HG02943 (cell line): ENCODE data around the gene SH3RF1.

Experiments
- ATAC-seq: cut with Tn5 transposase; IDR thresholded peaks from one replicate; pipeline ENCODE4 v1.9.1; 2021; ENCODE audit warnings: mild to moderate bottlenecking, low read depth, moderate library complexity; ENCODE audit not compliant: unreplicated experiment

SH3RF1 gene

DNA sequence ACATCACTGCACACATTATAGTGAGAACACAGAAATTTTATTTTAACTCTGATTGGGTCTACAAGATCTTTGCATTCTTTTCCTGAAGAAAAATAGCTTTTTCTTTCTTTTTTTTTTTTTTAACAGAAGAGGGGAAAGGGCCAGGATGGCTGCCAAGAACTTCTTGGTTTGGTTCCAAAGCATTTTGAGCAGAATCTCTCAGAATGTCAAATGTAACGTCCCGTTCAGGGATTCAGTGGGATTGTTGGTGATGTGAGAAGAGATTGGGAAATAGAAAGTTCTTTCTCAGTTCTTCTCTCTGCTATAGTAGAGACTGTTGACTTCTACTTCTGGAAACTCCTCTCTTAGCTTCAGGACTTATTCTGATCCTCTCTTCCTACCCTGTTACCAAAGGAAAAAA is 189.8 kb downstream of the SH3RF1 start:
- no peak for ATAC-seq

DNA sequence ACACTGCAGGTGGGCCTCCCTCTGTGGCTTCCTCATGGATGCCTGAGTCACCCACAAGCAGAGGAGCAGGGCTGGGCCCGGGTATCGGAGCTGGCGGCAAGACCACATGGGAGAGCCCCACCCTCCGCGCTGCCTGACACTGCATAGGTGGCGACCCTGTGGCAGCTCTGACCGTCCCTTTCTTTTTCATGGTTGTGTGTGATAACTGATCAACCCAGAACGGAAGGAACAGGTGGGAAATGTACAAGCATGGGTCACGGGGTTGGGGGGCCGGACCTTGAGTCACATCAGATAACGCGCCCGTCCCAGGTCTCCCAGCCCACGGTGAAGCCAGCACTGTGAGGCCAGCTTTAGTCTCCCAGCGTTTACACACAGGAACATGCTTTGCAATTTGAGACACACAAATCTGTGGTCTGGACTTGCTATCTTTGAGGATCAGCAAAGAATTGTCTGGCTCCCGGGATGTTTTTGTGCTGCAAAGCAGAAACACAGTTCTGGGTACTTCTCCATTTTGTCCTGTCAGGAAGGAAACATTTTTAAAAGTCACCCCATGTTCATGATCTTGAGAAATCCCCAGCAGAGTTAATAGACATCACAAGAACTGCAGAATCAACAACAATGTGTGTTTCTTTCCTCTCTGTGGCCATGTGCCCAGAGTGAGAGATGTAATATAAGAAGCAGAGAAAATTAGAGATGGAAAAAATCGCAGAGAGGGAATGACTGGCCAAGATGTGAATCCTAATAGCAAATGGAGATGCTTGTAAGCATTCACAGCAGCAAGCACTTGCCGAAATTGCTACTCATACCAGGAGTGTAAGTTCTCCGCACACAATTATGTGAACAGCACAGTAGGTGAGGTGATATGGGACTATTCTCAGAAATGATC is 190.6 kb downstream of the SH3RF1 start:
- peak; percentile 96 for ATAC-seq

DNA sequence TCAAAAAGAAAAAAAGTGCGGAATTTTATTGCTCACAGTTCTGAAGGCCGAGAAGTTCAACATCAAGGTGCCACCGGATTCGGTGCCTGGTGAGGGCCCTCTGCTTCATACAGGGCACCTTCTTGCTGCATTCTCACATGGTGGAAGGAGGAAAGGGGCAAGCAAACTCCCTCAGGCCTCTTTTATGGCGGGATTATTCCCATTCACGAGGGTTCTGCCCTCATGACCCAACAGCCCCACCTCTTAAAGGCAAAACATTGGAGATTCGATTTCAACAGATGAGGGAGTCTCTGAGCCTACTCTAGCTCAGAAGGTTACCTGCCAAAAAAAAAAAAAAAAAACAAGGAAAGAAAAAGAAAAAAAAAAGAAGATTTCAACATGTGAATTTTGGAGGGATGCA is 196.6 kb downstream of the SH3RF1 start:
- no peak for ATAC-seq

DNA sequence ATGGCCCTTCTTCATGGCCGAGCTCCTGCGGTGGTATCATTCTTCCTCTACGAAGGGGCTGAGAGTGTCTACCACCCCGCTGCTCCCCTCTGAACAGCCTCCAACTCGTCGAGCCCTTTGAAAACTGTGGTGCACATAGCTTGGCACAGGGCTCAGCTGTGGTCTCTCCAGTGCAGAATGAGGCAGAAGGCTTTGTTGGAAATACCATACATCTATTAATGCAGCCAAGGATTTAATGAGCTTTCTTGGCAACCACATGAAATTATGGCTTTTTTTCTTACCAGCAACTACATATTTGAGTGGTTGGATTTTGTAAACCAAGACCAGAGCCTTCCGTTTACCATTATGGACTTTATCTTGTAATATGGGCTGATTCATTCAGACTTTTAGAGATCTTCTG is 199.0 kb downstream of the SH3RF1 start:
- no peak for ATAC-seq

DNA sequence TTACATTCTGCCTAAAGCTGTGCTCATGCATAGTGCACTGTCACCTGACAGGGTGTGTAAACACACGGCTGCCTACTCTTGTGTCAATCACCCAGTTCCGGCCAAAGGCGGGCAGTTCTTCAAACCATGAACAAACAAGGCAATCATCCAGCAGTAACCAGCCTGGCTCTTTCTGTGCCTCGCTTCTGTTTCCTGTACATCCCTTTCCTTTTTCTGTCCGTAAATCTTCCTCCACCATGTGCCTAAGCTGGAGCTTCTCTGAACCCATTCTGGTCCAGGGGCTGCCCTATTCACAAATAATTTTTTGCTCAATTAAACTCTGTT is 199.9 kb downstream of the SH3RF1 start:
- ATAC-seq, result no peak

DNA sequence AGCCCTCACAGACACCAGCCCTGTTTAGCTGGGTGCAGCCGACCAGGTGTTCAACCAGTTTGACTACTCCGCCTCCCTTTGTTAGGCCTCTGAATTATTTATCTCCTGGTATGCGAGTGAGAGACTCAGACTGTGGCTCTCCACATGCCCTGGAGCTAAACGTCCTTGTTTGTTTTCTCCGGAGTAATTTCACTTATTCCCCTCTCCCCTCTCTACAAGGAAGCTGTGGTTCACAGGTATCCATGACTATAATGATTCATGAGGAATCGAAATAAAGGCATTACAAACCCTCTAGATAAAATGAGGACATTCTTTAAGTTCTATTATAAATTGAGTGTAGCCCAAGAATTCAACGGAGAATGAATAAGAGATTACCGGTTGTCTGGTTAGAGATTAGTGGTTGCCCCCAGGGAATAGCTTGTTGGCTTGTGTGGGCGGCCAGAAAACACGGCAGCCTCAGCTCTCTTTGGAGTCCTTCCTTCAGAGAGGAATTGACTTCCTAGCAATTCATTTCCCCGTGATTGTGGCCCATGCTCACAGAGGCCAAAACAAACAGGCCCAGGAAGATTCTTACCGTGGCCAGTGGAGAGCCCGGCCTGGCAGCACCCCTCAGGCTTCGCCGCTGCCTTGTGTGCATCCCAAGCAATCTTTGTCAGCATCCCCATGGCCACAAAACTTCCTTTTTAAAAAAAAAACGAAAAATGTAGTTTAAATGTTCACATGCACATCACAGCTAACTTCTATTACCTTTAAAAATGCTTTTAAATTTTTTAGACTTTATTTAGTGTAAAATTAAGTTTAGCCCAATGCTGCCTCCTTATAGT is 200.5 kb downstream of the SH3RF1 start:
- no peak for ATAC-seq

DNA sequence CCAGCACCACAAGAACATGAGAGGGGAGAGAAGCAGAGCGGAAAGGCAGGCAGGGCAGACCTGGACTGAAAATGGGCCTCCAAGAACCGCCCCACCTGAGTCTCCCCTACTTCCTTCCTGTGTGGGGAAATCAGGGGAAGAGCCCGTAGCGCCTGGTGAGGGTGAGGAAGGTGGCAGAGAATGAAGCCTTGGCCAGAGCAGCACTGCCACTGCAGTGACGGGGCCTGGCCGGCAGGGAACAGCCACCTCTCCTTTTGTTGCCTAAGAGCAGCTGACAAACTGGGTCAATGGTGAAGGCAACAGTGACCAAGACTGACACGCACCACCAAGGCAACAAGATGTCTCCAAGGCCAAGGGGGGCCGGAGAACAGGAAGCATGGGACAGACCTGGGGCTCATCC is 202.3 kb downstream of the SH3RF1 start:
- ATAC-seq, result no peak

DNA sequence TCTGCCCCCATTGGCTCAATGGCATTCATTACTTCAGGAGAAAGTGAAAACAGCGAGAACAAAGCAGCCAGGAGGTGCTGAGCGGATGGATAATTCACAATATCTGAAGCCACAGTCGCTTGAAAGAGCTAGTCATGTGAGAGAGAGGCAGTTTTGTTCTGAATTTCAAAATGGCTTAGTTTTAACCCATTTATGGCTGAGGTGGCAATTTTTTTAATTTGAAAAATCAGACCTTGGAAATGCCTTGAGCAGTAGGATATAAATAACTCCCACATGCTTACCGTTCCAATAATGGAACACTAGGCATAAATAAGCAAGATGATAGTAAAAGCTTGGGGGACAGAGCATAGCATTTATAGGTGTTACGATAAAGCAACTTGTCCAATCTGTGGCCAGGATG is 203.8 kb downstream of the SH3RF1 start:
- ATAC-seq, result no peak

DNA sequence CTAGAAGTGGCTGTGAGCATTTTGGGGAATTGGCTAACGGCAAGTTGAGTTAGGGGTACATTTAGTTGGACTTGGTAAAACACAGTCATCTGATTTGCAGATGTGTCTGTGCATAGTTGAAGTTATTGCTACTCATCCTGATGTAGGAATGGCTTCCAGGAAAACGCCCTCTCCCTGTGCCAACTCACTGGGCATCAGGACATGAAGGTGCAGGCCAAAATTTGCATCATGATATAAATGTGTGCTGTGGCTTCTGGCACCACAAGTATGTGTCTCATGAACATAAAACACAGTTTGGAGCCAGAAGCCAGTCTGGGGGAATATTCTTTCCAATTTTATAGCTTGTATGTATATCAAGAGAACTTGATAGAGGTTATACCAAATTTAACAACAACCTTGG is 206.5 kb downstream of the SH3RF1 start:
- no peak for ATAC-seq

DNA sequence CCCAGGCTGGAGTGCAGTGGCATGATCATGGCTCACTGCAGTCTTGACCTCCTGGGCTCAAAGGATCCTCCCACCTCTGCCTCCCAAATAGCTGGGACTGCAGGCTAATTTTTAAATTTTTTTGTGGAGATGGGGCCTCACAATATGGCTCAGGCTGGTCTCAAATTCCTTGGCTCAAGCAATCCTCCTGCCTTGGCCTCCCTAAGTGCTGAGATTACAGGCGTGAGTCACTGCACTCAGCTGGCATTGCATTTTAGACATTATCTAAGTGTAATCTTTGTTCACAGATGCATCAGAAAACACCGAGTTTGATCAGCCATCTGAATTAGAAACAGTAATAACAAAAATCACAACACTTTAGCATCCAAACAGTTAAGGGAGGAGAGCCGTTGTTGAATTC is 207.3 kb downstream of the SH3RF1 start:
- ATAC-seq, result no peak

DNA sequence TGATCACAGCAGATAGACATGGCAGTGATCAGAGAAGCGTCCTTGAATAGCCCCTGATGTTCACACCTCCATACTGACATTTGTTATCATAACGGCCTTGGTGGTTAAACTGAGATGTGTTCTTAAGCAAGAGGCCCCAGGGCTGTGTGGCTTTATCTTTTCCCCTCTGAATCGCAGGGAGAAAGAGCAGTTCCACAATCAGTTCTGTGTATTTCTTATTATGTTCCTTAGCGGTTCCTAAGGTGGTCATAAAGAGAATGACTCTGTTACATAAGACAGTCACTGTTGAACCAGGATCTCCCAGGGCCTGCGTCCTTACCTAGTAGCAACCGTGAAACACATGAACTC is 207.9 kb downstream of the SH3RF1 start:
- ATAC-seq, result no peak

DNA sequence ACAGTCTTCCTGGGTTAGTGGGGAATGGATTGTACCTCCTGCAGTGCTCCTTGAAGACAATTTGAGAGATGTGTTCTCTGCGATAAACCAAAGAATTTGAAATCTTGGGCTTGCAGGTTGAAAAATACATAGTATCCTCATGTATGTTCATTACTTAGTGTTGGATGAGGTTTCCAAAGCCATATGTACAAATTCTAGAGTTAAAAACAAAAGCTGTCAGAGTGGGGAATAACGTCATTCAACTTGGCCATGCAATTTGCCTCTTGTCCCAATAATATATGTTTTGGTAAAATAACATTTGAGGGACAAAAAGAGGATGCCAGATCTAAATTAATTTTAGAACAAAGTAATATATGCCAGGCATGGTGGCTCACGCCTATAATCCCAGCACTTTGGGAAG is 209.4 kb downstream of the SH3RF1 start:
- no peak for ATAC-seq

DNA sequence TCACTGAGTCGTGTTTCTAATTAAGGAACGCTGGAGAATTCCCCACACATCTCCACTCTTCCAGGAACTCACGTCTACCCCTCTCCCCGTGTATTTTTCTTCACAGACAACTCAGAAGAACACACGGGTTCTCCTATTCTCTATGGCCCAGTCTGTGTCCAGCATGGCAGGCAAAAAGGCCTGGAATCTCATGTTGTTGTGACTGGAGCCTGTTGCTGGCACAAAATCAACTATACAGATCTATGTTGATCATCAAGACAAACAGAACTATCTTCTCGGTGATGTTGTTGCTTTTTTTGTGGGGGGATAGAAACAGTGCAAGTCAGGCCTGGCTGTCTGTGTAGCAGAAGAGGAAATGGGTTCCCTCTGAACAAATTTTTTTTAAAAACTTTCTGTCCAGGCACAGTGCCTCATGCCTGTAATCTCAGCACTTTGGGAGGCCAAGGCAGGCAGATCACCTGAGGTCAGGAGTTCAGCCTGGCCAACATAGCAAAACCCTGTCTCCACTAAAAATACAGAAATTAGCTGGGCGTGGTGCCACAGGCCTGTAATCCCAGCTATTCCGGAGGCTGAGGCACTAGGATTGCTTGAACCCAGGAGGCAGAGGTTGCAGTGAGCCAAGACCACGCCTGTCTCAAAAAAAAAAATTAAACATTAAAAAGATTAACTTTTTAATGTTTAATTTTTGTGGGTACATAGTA is 210.2 kb downstream of the SH3RF1 start:
- ATAC-seq, result no peak

DNA sequence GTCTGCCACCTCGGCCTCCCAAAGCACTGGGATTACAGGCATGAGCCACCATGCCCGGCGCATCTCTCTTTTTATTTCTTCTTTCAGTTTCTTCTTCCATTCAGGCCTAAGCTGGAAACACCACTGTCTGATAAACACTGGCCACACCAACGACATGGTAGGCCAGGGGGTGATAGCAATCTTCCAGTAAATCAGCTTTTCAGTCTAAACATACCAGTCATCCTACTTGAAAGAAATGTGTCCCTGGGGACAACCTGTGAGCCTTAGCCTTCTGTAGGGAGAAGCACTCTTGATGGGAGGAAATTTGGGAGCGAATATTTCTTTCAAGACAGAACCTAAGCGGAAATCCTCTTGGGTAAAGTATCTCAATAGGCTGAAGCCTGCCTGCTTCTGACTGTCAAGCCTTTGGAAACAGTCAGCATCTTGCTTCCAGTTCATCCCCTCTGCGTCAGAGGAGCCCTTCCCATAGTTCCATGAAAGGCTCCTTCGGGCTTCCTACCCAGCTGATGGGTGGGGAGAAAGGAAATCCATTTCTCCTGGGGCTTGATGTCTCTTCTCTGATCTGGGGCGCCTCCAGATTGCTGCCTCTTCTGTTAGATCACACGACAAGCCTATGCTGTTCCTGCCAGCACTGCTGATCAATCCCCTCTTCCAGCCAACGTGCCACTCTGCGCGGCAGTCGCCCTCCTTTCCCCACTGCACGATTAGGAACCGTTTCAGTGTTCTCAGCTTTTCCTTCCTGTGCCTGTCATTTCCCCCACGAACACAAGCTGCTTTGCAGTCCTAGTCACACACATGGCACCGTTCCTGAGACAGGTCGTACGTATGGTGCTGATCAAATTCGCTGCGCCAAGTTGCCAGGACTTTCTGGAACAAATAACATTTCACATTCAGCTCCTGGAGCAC is 211.2 kb downstream of the SH3RF1 start:
- ATAC-seq, result no peak

DNA sequence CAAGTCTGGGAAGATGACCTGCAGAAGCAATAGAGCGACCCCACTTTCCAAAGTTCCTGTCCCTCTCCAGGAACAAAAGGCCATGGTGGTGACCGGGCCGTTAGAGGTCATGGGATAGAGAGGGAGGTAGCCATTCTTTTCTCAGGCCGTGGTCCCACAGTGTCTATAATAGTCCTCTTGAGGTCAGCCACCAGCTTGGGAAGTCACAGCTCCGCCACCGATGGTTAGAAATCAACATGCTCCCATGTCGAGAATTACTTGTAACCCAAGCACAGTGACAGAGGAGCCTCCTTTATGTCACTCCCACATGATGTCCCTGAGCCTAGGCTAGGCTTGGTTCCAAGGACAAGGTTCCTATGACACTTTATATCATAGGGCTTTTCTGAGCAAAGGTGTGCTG is 212.4 kb downstream of the SH3RF1 start:
- no peak for ATAC-seq

DNA sequence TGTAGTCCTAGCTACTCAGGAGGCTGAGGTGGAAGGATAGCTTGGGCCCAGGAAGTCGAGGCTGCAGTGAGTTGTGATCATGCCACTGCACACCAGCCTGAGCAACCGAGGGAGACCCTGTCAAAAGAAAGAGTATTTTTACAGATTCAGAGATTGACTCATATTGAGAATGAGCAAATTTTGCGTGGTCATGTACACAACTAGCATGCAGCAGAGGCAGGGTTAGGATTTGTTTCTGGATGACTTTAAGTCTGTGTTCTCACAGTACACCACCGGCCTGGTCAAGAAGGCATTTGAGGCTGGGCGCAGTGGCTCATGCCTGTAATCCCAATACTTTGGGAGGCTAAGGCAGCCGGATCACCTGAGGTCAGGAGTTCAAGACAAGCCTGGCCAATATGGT is 215.9 kb downstream of the SH3RF1 start:
- no peak for ATAC-seq

DNA sequence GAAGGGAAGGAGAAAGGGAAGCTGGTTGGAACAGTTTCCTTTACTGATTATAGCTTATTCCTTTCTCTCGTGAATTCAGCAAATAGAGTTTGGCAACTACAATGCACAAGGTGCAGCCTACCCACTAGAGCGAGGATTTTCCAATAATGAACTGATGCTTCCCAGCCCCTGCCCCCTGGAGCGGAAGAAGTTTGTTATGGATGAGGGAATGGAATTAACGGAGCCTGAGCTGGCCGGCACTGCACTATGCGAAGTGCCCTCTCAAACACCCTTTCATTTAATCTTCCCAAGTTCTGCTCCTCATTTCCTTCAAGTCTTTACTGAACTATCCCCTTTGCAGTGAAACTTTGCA is 218.2 kb downstream of the SH3RF1 start:
- no peak for ATAC-seq

DNA sequence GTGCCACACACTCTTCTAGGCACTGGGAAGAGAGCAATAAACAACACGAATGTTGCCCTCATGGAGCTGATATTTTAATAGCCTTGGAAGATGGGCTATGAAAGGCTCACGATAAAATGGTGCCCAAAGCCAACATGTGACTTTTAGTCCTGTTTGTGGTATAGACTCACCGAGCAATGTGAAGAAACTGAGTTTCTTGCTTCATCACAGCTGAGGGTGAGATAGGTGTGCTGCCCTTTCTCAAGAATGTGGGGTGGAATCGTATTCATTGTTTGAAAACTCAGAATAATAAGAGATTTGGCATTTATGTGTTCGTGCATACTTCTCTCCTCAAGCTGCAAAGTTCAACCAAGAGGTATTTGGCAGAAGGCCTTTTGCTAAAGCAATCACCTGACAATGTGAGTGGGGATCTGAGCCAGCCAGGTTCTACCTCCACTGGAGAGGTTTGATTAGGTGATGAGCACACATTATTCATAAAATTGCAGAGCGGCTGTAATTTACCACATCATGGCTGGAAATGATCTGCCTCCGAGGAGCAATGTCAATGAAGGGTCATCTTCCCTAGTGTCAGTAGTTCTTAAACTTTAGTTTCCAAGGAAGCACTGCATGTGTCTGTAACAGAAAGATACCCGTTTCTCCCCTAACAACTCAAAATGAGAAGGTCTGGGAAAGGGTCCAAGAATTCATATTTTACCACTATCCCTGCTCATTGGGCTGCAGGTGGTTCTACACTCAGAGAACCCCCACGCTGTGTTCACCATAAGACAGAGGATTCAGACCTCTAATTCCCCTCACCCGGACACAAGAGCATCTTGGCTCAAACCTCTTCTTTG is 218.8 kb downstream of the SH3RF1 start:
- no peak for ATAC-seq

DNA sequence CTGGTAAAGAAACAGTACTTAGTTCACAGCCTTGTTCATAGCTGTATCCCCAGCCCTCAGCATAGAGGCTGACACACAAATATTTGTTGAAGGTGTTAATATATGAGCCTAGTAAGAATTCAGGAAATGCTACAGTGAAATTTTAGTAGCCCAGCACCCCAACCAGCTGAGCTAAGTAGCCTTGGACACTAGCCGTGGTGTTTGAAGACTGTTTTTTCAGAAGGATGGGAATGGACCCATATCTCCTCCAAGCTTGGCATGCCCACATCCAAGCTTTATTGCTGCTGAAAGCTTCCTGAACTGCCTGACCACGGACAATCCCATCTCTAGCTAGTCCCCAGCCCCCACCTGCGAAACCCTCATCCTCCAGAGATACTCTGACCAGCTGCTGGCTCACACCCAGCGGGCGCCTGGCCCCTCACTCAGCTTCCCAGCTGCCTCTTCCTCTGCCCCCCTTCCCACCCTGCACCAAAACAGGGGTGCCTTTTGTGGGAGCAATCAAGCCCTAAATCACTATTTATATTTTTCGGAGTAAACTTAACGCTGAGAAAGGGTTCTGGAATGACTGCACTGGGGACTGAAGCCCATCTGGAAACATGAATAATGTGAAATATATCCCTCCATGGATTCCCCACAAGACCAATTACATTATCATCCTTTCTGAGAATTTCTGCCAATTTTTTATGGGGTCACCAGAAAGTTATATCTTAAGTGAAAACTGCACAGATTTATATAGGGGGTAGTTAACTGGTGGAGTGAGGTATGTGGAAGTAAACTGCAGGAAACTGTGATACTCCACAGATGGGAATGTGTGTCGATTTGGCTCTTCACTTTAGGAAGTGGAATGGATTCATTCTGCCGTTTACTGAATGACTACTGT is 219.6 kb downstream of the SH3RF1 start:
- ATAC-seq, result no peak
